DND-41 (cell line): ENCODE results near the gene NFKBIE.

ENCODE experiments used
- CTCF ChIP-seq: IDR thresholded peaks from 2 replicates; pipeline ENCODE4 v1.5.1; 2012; ENCODE audit warnings: borderline replicate concordance, low read length, moderate library complexity, mild to moderate bottlenecking; ENCODE audit not compliant: poor library complexity, severe bottlenecking; ENCODE audit errors: extremely low read depth
- EZH2 ChIP-seq: IDR thresholded peaks from 3 replicates; pipeline ENCODE4 v1.6.1; 2012; ENCODE audit warnings: borderline replicate concordance, low read depth, mild to moderate bottlenecking, moderate library complexity, low read length, inconsistent platforms; ENCODE audit not compliant: severe bottlenecking

- TF ChIP-seq CTCF = no peak
- no peak for TF ChIP-seq EZH2
Observed at GRCh38 chr6:44275749-44276648, 10.6 kb upstream of the NFKBIE start.
